Activated CD4-positive, alpha-beta T cell treated with anti-CD3 and anti-CD28 coated beads for 48 hours (primary cell): Measurements from ENCODE around the gene SARS1.

Source experiments
- DNase-seq: peaks from one replicate; pipeline ENCODE4 v3.0.0-alpha.2; 2020

SARS1 gene

DNA sequence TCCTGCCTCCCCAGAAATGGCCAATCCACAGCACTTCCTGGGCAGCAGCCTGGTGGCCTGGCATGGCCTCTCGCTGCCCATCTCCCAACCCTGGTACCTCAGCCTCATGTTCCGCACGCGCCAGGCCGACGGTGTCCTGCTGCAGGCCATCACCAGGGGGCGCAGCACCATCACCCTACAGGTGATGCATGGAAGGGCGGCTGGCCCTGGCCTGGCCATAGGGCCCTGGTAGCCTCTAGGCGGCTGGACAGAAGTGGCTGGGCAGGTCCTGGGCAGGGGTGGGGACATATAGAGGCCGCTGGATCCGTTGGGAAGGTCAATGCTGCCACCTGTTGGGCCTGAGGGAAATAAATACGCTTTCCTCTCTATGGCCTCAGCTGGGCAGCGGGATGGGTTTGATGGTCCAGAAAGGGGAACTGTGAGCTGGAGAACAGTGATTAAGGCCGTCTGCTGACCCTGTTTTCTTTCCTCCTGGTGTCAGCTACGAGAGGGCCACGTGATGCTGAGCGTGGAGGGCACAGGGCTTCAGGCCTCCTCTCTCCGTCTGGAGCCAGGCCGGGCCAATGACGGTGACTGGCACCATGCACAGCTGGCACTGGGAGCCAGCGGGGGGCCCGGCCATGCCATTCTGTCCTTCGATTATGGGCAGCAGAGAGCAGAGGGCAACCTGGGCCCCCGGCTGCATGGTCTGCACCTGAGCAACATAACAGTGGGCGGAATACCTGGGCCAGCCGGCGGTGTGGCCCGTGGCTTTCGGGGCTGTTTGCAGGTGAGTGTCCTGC, 50.1 kb downstream of the SARS1 start:
- DNase-seq, result peak; percentile 91

- no peak for DNase-seq
Measured at GRCh38 chr1:109264379-109264755, 50.6 kb downstream of the SARS1 start.

DNA sequence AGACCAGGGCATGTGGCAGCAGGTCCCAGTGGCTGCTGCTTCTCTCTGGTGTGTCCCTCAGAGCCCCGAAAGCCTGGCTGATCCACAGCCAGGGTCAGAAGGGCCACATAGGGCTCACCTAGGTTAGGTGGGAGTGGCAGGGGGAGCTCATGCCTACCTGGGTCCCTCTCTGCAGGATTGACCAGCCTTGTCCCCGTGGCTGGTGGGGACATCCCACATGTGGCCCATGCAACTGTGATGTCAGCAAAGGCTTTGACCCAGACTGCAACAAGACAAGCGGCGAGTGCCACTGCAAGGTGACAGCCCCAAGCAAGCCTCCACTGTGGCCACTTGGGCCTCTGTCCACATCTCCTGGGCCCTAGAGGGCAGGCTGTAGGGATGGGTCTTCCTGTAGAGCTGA, 51.3 kb downstream of the SARS1 start:
- DNase-seq, result no peak

GRCh38 chr1:109265741-109266330, 52.1 kb downstream of the SARS1 start:
- DNase-seq, result no peak

DNA sequence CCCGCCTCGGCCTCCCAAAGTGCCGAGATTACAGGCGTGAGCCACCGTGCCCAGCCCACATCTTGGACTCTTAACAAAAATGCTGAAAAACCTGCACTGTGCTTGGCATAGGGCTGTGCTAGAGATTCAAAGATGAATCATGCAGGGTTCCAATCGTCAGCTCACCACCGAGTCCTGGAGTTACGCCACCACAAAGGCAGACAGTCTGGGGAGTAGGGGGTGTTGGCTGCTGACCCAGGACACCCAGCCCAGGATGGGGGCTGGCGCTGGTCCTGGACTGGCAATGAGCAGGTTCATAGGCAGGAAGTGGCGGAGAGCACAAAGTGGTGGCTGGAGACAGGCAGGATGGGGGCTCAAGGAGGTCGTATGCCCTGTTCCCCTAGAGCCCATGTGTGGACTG, 53.2 kb downstream of the SARS1 start:
- no peak for DNase-seq

GRCh38 chr1:109267743-109268300, 54.1 kb downstream of the SARS1 start:
- no peak for DNase-seq

- DNase-seq, result no peak
Measured at GRCh38 chr1:109268431-109269211, 54.9 kb downstream of the SARS1 start.

- DNase-seq, result no peak
Measured at GRCh38 chr1:109269212-109269980, 55.7 kb downstream of the SARS1 start.

DNA sequence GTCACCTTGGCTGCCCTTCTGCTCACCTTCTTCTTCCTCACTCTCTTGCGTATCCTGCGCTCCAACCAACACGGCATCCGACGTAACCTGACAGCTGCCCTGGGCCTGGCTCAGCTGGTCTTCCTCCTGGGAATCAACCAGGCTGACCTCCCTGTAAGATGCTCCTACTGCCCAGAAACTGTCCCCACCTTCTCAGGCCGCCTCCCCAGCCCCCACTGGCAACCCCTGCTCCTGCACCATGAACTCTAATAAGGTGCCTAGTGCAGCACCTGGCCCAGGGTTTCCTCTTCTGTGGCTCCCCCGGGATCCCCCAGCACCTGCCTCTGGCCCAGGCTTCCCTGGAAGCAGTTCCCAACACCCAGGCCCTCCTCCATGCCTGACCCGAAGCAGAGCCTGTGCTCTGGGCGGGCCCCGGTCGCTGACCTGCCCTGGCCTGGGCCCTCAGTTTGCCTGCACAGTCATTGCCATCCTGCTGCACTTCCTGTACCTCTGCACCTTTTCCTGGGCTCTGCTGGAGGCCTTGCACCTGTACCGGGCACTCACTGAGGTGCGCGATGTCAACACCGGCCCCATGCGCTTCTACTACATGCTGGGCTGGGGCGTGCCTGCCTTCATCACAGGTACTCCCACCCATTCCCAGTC, 56.4 kb downstream of the SARS1 start:
- no peak for DNase-seq

DNA sequence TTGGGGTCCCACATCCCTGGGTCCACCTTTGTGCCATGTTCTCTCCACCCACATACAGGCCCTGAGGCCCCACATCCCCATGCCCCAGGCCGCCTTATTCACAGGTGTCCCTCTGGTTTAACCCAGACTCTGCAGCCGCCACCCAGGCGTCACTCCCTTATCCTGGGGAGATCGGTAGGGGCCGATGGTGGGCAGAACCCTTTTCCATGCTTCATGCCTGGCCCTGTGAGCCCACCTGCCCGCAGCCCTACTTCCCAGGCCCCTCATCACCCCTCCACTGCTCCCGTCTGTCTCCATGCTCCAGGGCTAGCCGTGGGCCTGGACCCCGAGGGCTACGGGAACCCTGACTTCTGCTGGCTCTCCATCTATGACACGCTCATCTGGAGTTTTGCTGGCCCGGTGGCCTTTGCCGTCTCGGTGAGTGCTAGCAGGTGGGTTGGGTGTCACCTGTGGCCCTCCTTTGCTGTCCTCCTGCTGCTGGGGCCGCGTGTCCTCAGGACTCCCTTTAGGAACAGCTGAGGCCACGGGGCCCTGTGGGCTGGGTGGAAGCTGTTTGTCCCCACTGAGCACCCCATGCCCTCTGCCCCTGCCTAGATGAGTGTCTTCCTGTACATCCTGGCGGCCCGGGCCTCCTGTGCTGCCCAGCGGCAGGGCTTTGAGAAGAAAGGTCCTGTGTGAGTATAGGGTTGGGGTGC, 57.1 kb downstream of the SARS1 start:
- DNase-seq, result no peak

DNA sequence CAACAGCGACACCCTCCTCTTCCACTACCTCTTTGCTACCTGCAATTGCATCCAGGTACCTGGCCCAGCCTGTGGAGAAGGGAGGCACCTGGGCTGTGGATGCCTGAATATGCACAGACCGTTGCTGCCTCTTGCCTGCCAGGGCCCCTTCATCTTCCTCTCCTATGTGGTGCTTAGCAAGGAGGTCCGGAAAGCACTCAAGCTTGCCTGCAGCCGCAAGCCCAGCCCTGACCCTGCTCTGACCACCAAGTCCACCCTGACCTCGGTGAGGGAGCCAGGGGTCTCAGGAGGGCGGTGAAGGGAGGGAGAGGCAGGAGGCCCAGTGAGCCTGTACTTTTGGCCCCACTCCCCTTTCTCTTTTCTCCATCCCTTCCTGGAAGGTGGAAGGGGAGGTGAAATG, 57.7 kb downstream of the SARS1 start:
- DNase-seq, result no peak

GRCh38 chr1:109272021-109272799, 58.5 kb downstream of the SARS1 start:
- DNase-seq, result no peak

DNA sequence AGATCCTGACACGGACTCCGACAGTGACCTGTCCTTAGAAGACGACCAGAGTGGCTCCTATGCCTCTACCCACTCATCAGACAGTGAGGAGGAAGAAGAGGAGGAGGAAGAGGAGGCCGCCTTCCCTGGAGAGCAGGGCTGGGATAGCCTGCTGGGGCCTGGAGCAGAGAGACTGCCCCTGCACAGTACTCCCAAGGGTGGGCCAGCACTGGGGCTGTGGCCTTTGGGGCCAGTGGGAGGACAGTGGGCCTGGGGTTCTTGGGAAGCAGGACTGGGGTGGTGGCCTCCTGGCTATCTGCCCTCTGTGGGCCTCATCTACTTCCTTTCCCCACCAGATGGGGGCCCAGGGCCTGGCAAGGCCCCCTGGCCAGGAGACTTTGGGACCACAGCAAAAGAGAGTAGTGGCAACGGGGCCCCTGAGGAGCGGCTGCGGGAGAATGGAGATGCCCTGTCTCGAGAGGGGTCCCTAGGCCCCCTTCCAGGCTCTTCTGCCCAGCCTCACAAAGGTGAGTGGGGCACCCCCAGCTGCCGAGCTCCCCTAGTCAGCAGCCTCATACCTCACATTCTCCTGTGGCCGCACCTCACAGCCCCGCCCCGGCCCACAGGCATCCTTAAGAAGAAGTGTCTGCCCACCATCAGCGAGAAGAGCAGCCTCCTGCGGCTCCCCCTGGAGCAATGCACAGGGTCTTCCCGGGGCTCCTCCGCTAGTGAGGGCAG, 59.3 kb downstream of the SARS1 start:
- DNase-seq, result no peak

- no peak for DNase-seq
Measured at GRCh38 chr1:109273570-109274288, 60.0 kb downstream of the SARS1 start.

DNA sequence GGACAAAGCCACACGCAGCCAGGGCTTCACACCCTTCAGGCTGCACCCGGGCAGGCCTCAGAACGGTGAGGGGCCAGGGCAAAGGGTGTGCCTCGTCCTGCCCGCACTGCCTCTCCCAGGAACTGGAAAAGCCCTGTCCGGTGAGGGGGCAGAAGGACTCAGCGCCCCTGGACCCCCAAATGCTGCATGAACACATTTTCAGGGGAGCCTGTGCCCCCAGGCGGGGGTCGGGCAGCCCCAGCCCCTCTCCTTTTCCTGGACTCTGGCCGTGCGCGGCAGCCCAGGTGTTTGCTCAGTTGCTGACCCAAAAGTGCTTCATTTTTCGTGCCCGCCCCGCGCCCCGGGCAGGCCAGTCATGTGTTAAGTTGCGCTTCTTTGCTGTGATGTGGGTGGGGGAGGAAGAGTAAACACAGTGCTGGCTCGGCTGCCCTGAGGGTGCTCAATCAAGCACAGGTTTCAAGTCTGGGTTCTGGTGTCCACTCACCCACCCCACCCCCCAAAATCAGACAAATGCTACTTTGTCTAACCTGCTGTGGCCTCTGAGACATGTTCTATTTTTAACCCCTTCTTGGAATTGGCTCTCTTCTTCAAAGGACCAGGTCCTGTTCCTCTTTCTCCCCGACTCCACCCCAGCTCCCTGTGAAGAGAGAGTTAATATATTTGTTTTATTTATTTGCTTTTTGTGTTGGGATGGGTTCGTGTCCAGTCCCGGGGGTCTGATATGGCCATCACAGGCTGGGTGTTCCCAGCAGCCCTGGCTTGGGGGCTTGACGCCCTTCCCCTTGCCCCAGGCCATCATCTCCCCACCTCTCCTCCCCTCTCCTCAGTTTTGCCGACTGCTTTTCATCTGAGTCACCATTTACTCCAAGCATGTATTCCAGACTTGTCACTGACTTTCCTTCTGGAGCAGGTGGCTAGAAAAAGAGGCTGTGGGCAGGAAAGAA, 61.1 kb downstream of the SARS1 start:
- no peak for DNase-seq

- DNase-seq, result no peak
Measured at GRCh38 chr1:109275706-109276345, 62.1 kb downstream of the SARS1 start.

- peak; percentile 82 for DNase-seq
Measured at GRCh38 chr1:109277434-109278204, 63.9 kb downstream of the SARS1 start.
